Measurements from ENCODE around the gene ATAD3C. TPM values are rescaled to one million over a fixed set of nuclear protein-coding genes. Genes with fewer than 3 reads are reported as not detected.
"Not testable (repeated sequence)": the region's sequence is repeated elsewhere in the genome, so short reads cannot be mapped to it uniquely, and the experiment has no call there.

The ATAD3C gene
- total RNA-seq, 1 donor from 2014 or later: 1.8 TPM

DNA sequence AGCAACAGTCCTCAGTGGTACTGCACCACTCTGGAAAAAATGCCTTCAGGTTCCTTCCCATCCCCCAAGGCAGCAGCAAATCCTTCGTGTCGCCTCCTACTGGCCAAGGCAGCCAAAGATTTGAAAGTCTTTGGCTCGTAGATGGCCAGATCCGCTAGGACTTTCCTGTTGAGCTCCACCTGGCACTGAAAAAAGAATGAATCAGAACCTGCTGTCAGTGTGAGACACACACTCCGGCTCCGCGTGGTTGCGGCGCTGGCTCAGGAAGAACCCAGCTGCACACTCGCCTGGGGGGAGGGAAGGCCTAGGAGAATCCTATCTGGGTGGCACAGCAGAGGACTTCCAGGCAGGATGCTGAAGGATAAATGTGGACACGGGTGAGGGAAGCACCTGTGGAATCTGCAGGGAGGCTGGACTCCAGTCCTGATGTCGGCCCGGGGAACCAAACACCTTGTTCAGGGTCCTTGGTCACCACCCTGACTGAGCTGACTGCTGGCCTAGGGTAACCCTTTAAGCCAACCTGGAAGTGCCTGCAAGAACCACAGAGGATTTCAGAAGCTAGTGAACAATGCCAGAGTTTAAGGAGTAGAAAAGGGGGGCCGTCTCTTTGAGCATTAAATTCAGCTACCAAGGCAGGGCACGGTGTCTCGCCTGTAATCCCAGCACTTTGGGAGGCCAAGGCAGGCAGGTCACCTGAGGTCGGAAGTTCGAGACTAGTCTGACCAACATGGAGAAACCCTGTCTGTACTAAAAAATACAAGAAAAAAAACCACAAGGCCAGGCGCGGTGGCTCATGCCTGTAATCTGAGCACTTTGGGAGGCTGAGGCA lies 47.2 kb upstream of the ATAD3C start:
- H3K27ac Mint-ChIP-seq (ENCODE audit: unreplicated experiment): peak overlapping the region; percentile 73
- peak; percentile 60 for DNase-seq (ENCODE audit: low read depth)
- Histone ChIP-seq H3K36me3 (ENCODE audit: insufficient read depth, low read length) (peaks cover 28% of the 10 kb centered on the region), H3K4me2 (ENCODE audit: low read length) (peak overlapping the region; percentile 98), H3K79me2 (ENCODE audit: insufficient read depth, low read length) (peaks cover 87% of the 10 kb centered on the region), H2AFZ (ENCODE audit: low read depth, low read length) (no peak overlapping the region), H3K27me3 (ENCODE audit: insufficient read depth, low read length) (no peaks in the 10 kb centered on the region), H3K9ac (ENCODE audit: low read length) (no peak overlapping the region), H3K27ac (ENCODE audit: low read depth, low read length) (peak overlapping the region; percentile 3), H3K4me3 (ENCODE audit: insufficient read depth, low read depth, low read length) (no peak overlapping the region), H3K4me1 (ENCODE audit: insufficient read depth, low read length) (peaks cover 38% of the 10 kb centered on the region), H3K9me3 (ENCODE audit: insufficient read depth, low read depth, low read length) (no peaks in the 10 kb centered on the region), H4K20me1 (ENCODE audit: insufficient read depth, low read length) (peaks cover 37% of the 10 kb centered on the region)
- H3K27me3 Mint-ChIP-seq (ENCODE audit: low read depth, unreplicated experiment): no peaks in the 10 kb centered on the region
- no peaks in the 10 kb centered on the region for H3K9me3 Mint-ChIP-seq (ENCODE audit: unreplicated experiment)
- H3K36me3 Mint-ChIP-seq (ENCODE audit: low read depth, unreplicated experiment): peaks cover 22% of the 10 kb centered on the region
- TF ChIP-seq EZH2 (IDR thresholded peaks at IDR 0.05; ENCODE audit: insufficient read depth, low read length): no peak
- TF ChIP-seq, protein P1, sequence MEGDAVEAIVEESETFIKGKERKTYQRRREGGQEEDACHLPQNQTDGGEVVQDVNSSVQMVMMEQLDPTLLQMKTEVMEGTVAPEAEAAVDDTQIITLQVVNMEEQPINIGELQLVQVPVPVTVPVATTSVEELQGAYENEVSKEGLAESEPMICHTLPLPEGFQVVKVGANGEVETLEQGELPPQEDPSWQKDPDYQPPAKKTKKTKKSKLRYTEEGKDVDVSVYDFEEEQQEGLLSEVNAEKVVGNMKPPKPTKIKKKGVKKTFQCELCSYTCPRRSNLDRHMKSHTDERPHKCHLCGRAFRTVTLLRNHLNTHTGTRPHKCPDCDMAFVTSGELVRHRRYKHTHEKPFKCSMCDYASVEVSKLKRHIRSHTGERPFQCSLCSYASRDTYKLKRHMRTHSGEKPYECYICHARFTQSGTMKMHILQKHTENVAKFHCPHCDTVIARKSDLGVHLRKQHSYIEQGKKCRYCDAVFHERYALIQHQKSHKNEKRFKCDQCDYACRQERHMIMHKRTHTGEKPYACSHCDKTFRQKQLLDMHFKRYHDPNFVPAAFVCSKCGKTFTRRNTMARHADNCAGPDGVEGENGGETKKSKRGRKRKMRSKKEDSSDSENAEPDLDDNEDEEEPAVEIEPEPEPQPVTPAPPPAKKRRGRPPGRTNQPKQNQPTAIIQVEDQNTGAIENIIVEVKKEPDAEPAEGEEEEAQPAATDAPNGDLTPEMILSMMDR (IDR thresholded peaks at IDR 0.05; ENCODE audit: insufficient read depth, low read depth, low read length): peak; percentile 80
- H3K4me1 Mint-ChIP-seq (ENCODE audit: low read depth, unreplicated experiment): peaks cover 38% of the 10 kb centered on the region
- no peak for FAIRE-seq
- peak overlapping the region; percentile 92 for H3K4me3 Mint-ChIP-seq (ENCODE audit: unreplicated experiment)

DNA sequence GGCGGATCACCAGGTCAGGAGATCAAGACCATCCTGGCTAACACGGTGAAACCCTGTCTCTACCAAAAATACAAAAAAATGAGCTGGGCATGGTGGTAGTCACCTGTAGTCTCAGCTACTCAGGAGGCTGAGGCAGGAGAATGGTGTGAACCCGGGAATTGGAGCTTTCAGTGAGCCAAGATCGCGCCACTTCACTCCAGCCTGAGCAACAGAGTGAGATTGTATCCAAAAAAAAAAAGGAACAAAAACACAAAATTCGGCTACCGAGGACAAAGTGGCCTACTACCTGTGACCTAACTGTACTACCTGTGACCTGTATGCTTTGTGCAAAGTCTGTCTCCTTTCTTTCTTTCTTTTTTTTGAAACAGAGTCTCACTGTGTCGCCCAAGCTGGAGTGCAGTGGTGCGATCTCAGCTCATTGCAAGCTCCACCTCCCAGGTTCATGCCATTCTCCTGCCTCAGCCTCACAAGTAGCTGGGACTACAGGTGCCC lies 46.5 kb upstream of the ATAD3C start:
- not testable (repeated sequence) for H3K4me2 ChIP-seq (ENCODE audit: low read length); FAIRE-seq; H3K9me3 Mint-ChIP-seq (ENCODE audit: unreplicated experiment); H3K9ac ChIP-seq (ENCODE audit: low read length); H3K27me3 Mint-ChIP-seq (ENCODE audit: low read depth, unreplicated experiment); DNase-seq (ENCODE audit: low read depth); H3K4me3 ChIP-seq (ENCODE audit: insufficient read depth, low read depth, low read length); H3K9me3 ChIP-seq (ENCODE audit: insufficient read depth, low read depth, low read length); H2AFZ ChIP-seq (ENCODE audit: low read depth, low read length); H3K27me3 ChIP-seq (ENCODE audit: insufficient read depth, low read length)
- peaks cover 19% of the 10 kb centered on the region for H3K36me3 Mint-ChIP-seq (ENCODE audit: low read depth, unreplicated experiment)
- H3K4me1 ChIP-seq (ENCODE audit: insufficient read depth, low read length): peaks cover 33% of the 10 kb centered on the region
- peaks cover 87% of the 10 kb centered on the region for H3K79me2 ChIP-seq (ENCODE audit: insufficient read depth, low read length)
- H3K36me3 ChIP-seq (ENCODE audit: insufficient read depth, low read length): peaks cover 22% of the 10 kb centered on the region
- peak overlapping the region; percentile 92 for H3K4me3 Mint-ChIP-seq (ENCODE audit: unreplicated experiment)
- peaks cover 33% of the 10 kb centered on the region for H3K4me1 Mint-ChIP-seq (ENCODE audit: low read depth, unreplicated experiment)
- H4K20me1 ChIP-seq (ENCODE audit: insufficient read depth, low read length): peaks cover 31% of the 10 kb centered on the region
- H3K27ac Mint-ChIP-seq (ENCODE audit: unreplicated experiment): peak overlapping the region; percentile 74
- H3K27ac ChIP-seq (ENCODE audit: low read depth, low read length): peak overlapping the region; percentile 3

DNA sequence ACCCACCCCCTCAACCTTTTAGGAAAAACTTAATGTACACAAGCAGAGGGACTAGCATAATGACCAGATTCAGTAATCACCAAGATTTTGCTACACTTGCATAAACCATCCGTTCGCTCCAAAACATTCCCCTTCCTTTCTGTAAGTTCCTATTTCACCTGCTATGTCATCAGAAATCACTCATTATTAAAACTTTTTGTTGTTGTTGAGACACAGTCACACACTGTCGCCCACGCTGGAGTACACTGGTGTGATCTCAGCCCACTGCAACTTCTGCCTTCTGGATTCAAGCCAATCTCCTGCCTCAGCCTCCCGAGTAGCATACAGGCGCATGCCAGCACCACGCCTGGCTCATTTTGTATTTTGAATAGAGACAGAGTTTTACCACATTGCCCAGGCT lies 45.8 kb upstream of the ATAD3C start:
- peak overlapping the region; percentile 74 for H3K27ac Mint-ChIP-seq (ENCODE audit: unreplicated experiment)
- H3K4me3 Mint-ChIP-seq (ENCODE audit: unreplicated experiment): peak overlapping the region; percentile 16
- peaks cover 14% of the 10 kb centered on the region for H3K36me3 Mint-ChIP-seq (ENCODE audit: low read depth, unreplicated experiment)
- no peaks in the 10 kb centered on the region for H3K27me3 Mint-ChIP-seq (ENCODE audit: low read depth, unreplicated experiment)
- DNase-seq (ENCODE audit: low read depth) (no peak), FAIRE-seq (no peak)
- no peaks in the 10 kb centered on the region for H3K9me3 Mint-ChIP-seq (ENCODE audit: unreplicated experiment)
- H4K20me1 ChIP-seq (ENCODE audit: insufficient read depth, low read length): peaks cover 29% of the 10 kb centered on the region
- H3K36me3 ChIP-seq (ENCODE audit: insufficient read depth, low read length): peaks cover 22% of the 10 kb centered on the region
- no peak overlapping the region for H3K9ac ChIP-seq (ENCODE audit: low read length)
- H3K79me2 ChIP-seq (ENCODE audit: insufficient read depth, low read length): peaks cover 87% of the 10 kb centered on the region
- H2AFZ ChIP-seq (ENCODE audit: low read depth, low read length): no peak overlapping the region
- TF ChIP-seq, protein P1 (IDR thresholded peaks at IDR 0.05; ENCODE audit: insufficient read depth, low read depth, low read length): no peak
- TF ChIP-seq EZH2 (IDR thresholded peaks at IDR 0.05; ENCODE audit: insufficient read depth, low read length): no peak
- no peaks in the 10 kb centered on the region for H3K9me3 ChIP-seq (ENCODE audit: insufficient read depth, low read depth, low read length)
- H3K4me2 ChIP-seq (ENCODE audit: low read length): no peak overlapping the region
- H3K4me3 ChIP-seq (ENCODE audit: insufficient read depth, low read depth, low read length): no peak overlapping the region
- H3K27me3 ChIP-seq (ENCODE audit: insufficient read depth, low read length): no peaks in the 10 kb centered on the region
- H3K4me1 ChIP-seq (ENCODE audit: insufficient read depth, low read length): peaks cover 35% of the 10 kb centered on the region
- H3K27ac ChIP-seq (ENCODE audit: low read depth, low read length): no peak overlapping the region
- peaks cover 37% of the 10 kb centered on the region for H3K4me1 Mint-ChIP-seq (ENCODE audit: low read depth, unreplicated experiment)
